Measurements from ENCODE around the gene OSBPL3.

The OSBPL3 gene

GRCh38 chr7:24777806-24778205, 202.2 kb downstream of the OSBPL3 start:
- in situ Hi-C loops (cut with HindIII; ENCODE audit: low sequenced_read_pairs): no loop called here

GRCh38 chr7:24773646-24774045, 206.3 kb downstream of the OSBPL3 start:
- in situ Hi-C loops (cut with HindIII; ENCODE audit: low sequenced_read_pairs): no loop called here

- in situ Hi-C loops (cut with HindIII; ENCODE audit: low sequenced_read_pairs): no loop called here
Observed at GRCh38 chr7:24769851-24770250, 210.1 kb downstream of the OSBPL3 start.

GRCh38 chr7:24769014-24769830, 210.8 kb downstream of the OSBPL3 start:
- in situ Hi-C loops (cut with HindIII; ENCODE audit: low sequenced_read_pairs): no loop called here

- in situ Hi-C loops (cut with HindIII; ENCODE audit: low sequenced_read_pairs): no loop called here
Observed at GRCh38 chr7:24767878-24768569, 212.0 kb downstream of the OSBPL3 start.

- in situ Hi-C loops (cut with HindIII; ENCODE audit: low sequenced_read_pairs): loop anchor here (5.0 kb wide), 1 partner anchor 38 kb away; no protein-coding TSS in a partner anchor
Observed at GRCh38 chr7:24764972-24765744, 214.8 kb downstream of the OSBPL3 start.

GRCh38 chr7:24764011-24764410, 216.0 kb downstream of the OSBPL3 start:
- in situ Hi-C loops (cut with HindIII; ENCODE audit: low sequenced_read_pairs): loop anchor here (5.0 kb wide), 1 partner anchor 37 kb away; no protein-coding TSS in a partner anchor

GRCh38 chr7:24763303-24763901, 216.6 kb downstream of the OSBPL3 start:
- in situ Hi-C loops (cut with HindIII; ENCODE audit: low sequenced_read_pairs): loop anchor here (5.0 kb wide), 1 partner anchor 36 kb away; no protein-coding TSS in a partner anchor

- in situ Hi-C loops (cut with HindIII; ENCODE audit: low sequenced_read_pairs): loop anchor here (5.0 kb wide), 1 partner anchor 35 kb away; no protein-coding TSS in a partner anchor
Observed at GRCh38 chr7:24762771-24763170, 217.2 kb downstream of the OSBPL3 start.

- in situ Hi-C loops (cut with HindIII; ENCODE audit: low sequenced_read_pairs): loop anchor here (5.0 kb wide), 1 partner anchor 34 kb away; no protein-coding TSS in a partner anchor
Observed at GRCh38 chr7:24760968-24761367, 219.0 kb downstream of the OSBPL3 start.

GRCh38 chr7:24757353-24758275, 222.4 kb downstream of the OSBPL3 start, which contains the start of gene GSDME:
GSDME (minus strand) TSS chr7:24757464; CDS start chr7:24749774, 7,690 bp downstream.
- in situ Hi-C loops (cut with HindIII; ENCODE audit: low sequenced_read_pairs): no loop called here

GRCh38 chr7:24756545-24757352, 223.2 kb downstream of the OSBPL3 start:
- in situ Hi-C loops (cut with HindIII; ENCODE audit: low sequenced_read_pairs): no loop called here

- in situ Hi-C loops (cut with HindIII; ENCODE audit: low sequenced_read_pairs): no loop called here
Observed at GRCh38 chr7:24755541-24756407, 224.2 kb downstream of the OSBPL3 start.

- in situ Hi-C loops (cut with HindIII; ENCODE audit: low sequenced_read_pairs): no loop called here
Observed at GRCh38 chr7:24754906-24755506, 225.0 kb downstream of the OSBPL3 start.

GRCh38 chr7:24752073-24752800, 227.7 kb downstream of the OSBPL3 start:
- in situ Hi-C loops (cut with HindIII; ENCODE audit: low sequenced_read_pairs): no loop called here

- in situ Hi-C loops (cut with HindIII; ENCODE audit: low sequenced_read_pairs): no loop called here
Observed at GRCh38 chr7:24751484-24751883, 228.5 kb downstream of the OSBPL3 start.
